Tibial nerve (tissue), 4 donors: ENCODE results near the gene FRAS1. TPM values are rescaled to one million over a fixed set of nuclear protein-coding genes. Genes with fewer than 3 reads are reported as not detected.

Experiments used
- DNase-seq, 2 donors: peaks; one replicate each; pipeline ENCODE4 v3.0.0-alpha.2; 2019; ENCODE audit warnings: low spot score in 2 of 2
- H3K27ac ChIP-seq, 4 donors: fragments of 200-600 bp; sonication (generic) in 3 of 4; one replicate each; pipeline ENCODE4 v1.5.1; 2017 to 2019; ENCODE audit warnings: mild to moderate bottlenecking in 1 of 4
- H3K27me3 ChIP-seq, 2 donors: fragments of 200-600 bp; sonication (generic) in 1 of 2; one replicate each; pipeline versions ENCODE4 v1.5.1 to v1.6.0; 2017 to 2019
- H3K36me3 ChIP-seq, 3 donors: fragments of 200-600 bp; sonication (generic); one replicate each; pipeline ENCODE4 v1.5.1; 2018 to 2019
- H3K4me1 ChIP-seq, 4 donors: fragments of 200-600 bp; sonication (generic) in 3 of 4; one replicate each; pipeline ENCODE4 v1.5.1; 2017 to 2019
- H3K4me3 ChIP-seq, 4 donors: fragments of 200-600 bp; sonication (generic) in 3 of 4; one replicate each; pipeline ENCODE4 v1.5.1; 2017 to 2019; ENCODE audit warnings: mild to moderate bottlenecking in 1 of 4, moderate library complexity in 1 of 4
- H3K9me3 ChIP-seq, 4 donors: fragments of 200-600 bp; sonication (generic) in 3 of 4; one replicate each; pipeline ENCODE4 v1.5.1; 2017 to 2019
- EP300 ChIP-seq, 2 donors: sonication (generic); formaldehyde crosslinking; IDR thresholded peaks; one replicate each; pipeline ENCODE4 v1.6.1; 2017; ENCODE audit warnings: antibody characterized with exemption in 2 of 2, mild to moderate bottlenecking in 1 of 2
- POLR2A ChIP-seq, 2 donors: fragments of 450-650 bp; IDR thresholded peaks; one replicate each; pipeline ENCODE4 v1.6.1; 2017; ENCODE audit warnings: antibody characterized with exemption in 2 of 2, mild to moderate bottlenecking in 2 of 2, moderate library complexity in 2 of 2
- WGBS, 2 donors: methylation state at CpG; one replicate each; pipeline ENCODE4 v1.1.5; 2018; 5-methylcytosine and 5-hydroxymethylcytosine counted together
- total RNA-seq, 4 donors: library from RNA; depleted of rRNA; stranded (reverse); fragments of >200 nt; gene quantifications; one replicate each; pipeline ENCODE4 v1.1.0, GENCODE V29; 2016
- TF ChIP-seq, protein P1 (sequence below), 5 experiments: fragments of 200-600 bp in 3 of 5; fragments of 450-650 bp in 2 of 5; sonication (generic) in 3 of 5; IDR thresholded peaks; one replicate each; pipeline ENCODE4 v1.5.1; 2016 to 2019; ENCODE audit warnings: antibody characterized with exemption in 5 of 5, mild to moderate bottlenecking in 3 of 5, moderate library complexity in 2 of 5

FRAS1 gene
- total RNA-seq, 4 donors from 2014 or later, result 3.9 to 6.6 (median 5.1) TPM

DNA sequence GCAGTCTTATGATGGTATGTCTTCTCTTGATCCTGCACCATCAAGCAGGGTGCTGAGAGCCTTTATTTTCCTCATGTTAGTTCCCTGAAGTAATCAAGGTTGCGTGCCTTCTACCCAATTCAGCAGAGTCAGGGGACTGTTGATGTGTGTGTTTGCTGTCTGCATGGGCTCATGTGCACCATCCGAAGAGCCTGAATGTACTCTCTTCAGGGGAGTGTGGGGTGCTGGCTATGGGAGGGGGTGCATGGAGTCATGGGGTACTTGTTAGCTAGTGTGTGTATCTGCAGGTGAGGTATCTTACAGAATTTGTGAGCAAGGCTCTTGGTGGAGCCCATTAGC, 340.1 kb downstream of the FRAS1 start:
- no peaks in the 10 kb centered on the region for H3K27me3 ChIP-seq
- no peaks in the 10 kb centered on the region for H3K4me1 ChIP-seq
- no peak for TF ChIP-seq EP300 (IDR thresholded peaks at IDR 0.05)
- TF ChIP-seq, protein P1, sequence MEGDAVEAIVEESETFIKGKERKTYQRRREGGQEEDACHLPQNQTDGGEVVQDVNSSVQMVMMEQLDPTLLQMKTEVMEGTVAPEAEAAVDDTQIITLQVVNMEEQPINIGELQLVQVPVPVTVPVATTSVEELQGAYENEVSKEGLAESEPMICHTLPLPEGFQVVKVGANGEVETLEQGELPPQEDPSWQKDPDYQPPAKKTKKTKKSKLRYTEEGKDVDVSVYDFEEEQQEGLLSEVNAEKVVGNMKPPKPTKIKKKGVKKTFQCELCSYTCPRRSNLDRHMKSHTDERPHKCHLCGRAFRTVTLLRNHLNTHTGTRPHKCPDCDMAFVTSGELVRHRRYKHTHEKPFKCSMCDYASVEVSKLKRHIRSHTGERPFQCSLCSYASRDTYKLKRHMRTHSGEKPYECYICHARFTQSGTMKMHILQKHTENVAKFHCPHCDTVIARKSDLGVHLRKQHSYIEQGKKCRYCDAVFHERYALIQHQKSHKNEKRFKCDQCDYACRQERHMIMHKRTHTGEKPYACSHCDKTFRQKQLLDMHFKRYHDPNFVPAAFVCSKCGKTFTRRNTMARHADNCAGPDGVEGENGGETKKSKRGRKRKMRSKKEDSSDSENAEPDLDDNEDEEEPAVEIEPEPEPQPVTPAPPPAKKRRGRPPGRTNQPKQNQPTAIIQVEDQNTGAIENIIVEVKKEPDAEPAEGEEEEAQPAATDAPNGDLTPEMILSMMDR (IDR thresholded peaks at IDR 0.05), result no peak
- TF ChIP-seq POLR2A (IDR thresholded peaks at IDR 0.05), result no peak
- H3K9me3 ChIP-seq, result peaks cover 0 to 20% (median 0%) of the 10 kb centered on the region in 4 donors
- no peak for DNase-seq
- H3K36me3 ChIP-seq, result no peaks in the 10 kb centered on the region
- 94% methylated on average over 2 of the region's 2 CpGs for WGBS, 2 donors
- H3K27ac ChIP-seq, result no peak overlapping the region
- no peak overlapping the region for H3K4me3 ChIP-seq

DNA sequence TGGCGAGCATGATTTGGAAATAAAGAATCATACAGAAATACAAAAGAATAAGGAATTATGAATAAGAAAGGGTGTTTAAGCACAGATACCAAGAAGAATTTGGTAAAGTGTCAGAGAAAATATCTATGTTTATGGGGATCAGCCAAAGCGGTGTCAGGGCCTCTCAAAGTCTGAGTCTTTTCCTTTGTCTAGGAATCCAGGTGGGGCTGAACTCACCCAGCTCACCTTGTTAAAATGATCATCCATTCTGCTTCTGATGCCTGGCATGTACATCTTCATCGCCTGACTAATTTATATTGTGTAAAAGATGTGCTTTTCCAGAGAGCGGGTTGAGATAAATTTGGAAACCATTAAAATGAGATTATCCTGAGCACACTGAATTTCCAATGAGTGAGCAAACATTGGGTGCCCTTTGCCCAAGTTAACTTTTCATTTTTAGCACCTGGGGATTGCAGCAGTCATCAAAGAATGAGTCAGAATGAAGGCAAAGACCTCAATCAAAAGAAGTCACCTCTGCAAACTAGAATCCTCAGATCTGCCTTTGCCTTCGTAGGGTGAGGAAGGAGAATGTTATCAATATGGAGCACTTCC, 352.6 kb downstream of the FRAS1 start:
- H3K4me1 ChIP-seq, result no peaks in the 10 kb centered on the region
- no peak overlapping the region for H3K27ac ChIP-seq
- no peaks in the 10 kb centered on the region for H3K9me3 ChIP-seq
- no peak for DNase-seq
- no peak for TF ChIP-seq POLR2A (IDR thresholded peaks at IDR 0.05)
- TF ChIP-seq, protein P1 (IDR thresholded peaks at IDR 0.05), result no peak
- TF ChIP-seq EP300 (IDR thresholded peaks at IDR 0.05), result no peak
- WGBS, 2 donors, result 92 to 98% methylated on average over 5 of the region's 5 CpGs
- H3K36me3 ChIP-seq, result no peaks in the 10 kb centered on the region
- no peaks in the 10 kb centered on the region for H3K27me3 ChIP-seq
- H3K4me3 ChIP-seq, result no peak overlapping the region

DNA sequence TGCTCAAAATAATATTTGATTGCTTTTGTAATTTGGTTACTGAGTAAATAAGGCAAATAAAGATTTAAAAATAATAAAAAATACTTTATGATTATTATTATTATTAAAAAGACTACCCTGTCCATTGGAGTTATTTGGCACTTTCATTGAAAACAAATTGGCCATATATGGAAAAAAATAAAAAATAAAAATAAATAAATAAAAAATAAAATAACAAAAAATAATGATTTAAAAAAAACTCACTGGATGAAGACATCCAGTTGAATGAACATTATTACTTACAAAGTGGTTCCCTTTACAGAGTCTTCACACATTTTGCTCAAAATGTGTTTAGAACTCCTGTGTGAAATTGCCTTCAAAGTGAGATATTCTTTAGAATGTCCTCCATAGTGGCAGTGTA, 353.1 kb downstream of the FRAS1 start:
- DNase-seq, result no peak
- TF ChIP-seq POLR2A (IDR thresholded peaks at IDR 0.05), result no peak
- H3K27ac ChIP-seq, result no peak overlapping the region
- no peak overlapping the region for H3K4me3 ChIP-seq
- no peaks in the 10 kb centered on the region for H3K4me1 ChIP-seq
- no peaks in the 10 kb centered on the region for H3K27me3 ChIP-seq
- no peaks in the 10 kb centered on the region for H3K9me3 ChIP-seq
- no peaks in the 10 kb centered on the region for H3K36me3 ChIP-seq

DNA sequence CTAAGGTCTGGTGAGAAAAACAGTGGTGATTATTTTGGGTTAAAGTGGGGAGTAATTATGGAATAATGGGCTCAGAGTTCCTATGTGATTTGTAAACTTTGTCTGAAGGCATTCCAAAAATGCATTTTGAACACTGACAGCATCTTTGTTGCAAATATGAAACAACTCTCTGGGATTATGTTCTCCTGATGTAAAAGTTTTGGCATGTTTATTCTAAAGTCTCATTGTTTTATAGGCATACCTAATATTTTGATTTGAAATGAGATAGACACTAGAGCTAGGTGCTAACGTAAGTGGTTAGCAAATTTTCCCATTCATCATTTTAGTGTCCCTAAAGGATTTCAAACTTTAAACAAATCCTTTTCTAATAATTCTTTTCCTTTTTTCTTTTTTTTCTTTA, 353.6 kb downstream of the FRAS1 start:
- Histone ChIP-seq H3K27ac (no peak overlapping the region), H3K27me3 (no peaks in the 10 kb centered on the region), H3K36me3 (no peaks in the 10 kb centered on the region), H3K9me3 (no peaks in the 10 kb centered on the region), H3K4me3 (no peak overlapping the region), H3K4me1 (no peaks in the 10 kb centered on the region)
- DNase-seq, result no peak
- TF ChIP-seq EP300 (IDR thresholded peaks at IDR 0.05) (no peak), POLR2A (IDR thresholded peaks at IDR 0.05) (no peak)
- 36 to 44% methylated on average over 1 of the region's 1 CpG for WGBS, 2 donors

DNA sequence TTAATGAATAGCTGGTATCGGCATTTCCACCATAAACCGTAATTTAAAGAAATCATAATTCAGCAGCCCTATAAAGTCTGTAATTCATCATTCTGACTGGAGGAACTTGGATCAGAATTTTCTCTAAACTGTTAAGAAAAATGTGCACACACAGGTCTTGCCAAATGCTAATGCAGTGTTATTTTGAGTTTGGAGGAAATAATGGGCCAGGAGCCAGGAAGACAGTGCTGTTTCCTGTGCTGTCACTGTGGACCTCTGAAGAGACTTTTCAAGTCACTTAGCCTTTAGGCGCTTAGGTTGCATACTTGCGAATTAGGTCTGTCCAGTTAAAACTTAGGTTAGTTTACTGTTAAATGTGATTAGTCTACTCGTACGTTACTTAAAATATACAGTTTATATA, 357.0 kb downstream of the FRAS1 start:
- TF ChIP-seq, protein P1 (IDR thresholded peaks at IDR 0.05), result no peak
- no peak for TF ChIP-seq POLR2A (IDR thresholded peaks at IDR 0.05)
- TF ChIP-seq EP300 (IDR thresholded peaks at IDR 0.05), result no peak

DNA sequence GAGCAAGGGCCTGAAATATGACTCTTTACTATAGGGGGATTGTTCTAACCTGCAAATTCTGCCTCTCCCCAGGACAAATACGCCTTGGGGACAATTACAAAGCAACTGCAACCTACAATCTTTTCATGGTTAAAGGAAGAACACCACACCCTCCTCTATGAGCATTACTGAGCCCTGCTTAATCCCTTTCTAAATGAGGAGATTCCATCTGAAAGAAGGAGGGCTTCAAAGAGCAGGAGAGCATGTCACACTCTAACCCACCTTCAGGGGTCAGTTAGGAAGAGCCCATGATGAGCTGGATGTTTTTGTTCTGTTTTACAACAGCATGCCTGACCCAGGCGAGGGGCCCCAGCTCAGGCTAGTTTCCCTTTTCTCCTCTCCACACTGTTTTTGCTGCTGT, 360.5 kb downstream of the FRAS1 start:
- no peak overlapping the region for H3K4me3 ChIP-seq
- H3K4me1 ChIP-seq, result no peaks in the 10 kb centered on the region
- 77 to 97% methylated on average over 2 of the region's 2 CpGs for WGBS, 2 donors
- no peak overlapping the region for H3K27ac ChIP-seq
- no peak for DNase-seq
- H3K36me3 ChIP-seq, result peaks cover 0 to 7% (median 0%) of the 10 kb centered on the region in 3 donors
- H3K27me3 ChIP-seq, result no peaks in the 10 kb centered on the region
- TF ChIP-seq, protein P1 (IDR thresholded peaks at IDR 0.05), result no peak
- TF ChIP-seq POLR2A (IDR thresholded peaks at IDR 0.05) (no peak), EP300 (IDR thresholded peaks at IDR 0.05) (no peak)
- no peaks in the 10 kb centered on the region for H3K9me3 ChIP-seq

More for the DNA sequence above, 357.0 kb downstream of the FRAS1 start:
- 75 to 77% methylated on average over 6 of the region's 6 CpGs for WGBS, 2 donors
- Histone ChIP-seq H3K4me3 (no peak overlapping the region), H3K36me3 (peaks cover 0 to under 1% (median 0%) of the 10 kb centered on the region in 3 donors), H3K27me3 (no peaks in the 10 kb centered on the region), H3K4me1 (no peaks in the 10 kb centered on the region), H3K9me3 (no peaks in the 10 kb centered on the region), H3K27ac (no peak overlapping the region)
- DNase-seq, result no peak
